ENCODE data around the gene DST. TPM values are rescaled to one million over a fixed set of nuclear protein-coding genes. Genes with fewer than 3 reads are reported as not detected.

Gene DST
- total RNA-seq, 1 experiment from 2014 or later: 91.9 TPM

GRCh38 chr6:56686429-56686828 lies 43.7 kb upstream of the DST start:
- Mint-ChIP-seq H3K4me3 (no peak overlapping the region), H3K36me3 (ENCODE audit: insufficient read depth in 1 of 3, low read depth in 3 of 3) (no peaks in the 10 kb centered on the region; a peak in 1 of 7 replicates)
- H2BK120ac ChIP-seq (ENCODE audit: low read depth, low read length, poor library complexity, severe bottlenecking): no peak overlapping the region

More at GRCh38 chr6:56686429-56686828, 43.7 kb upstream of the DST start:
- no peaks in the 10 kb centered on the region for H4K20me1 ChIP-seq (ENCODE audit: control insufficient read depth, insufficient read depth, insufficient read length)
- H3K4me2 ChIP-seq (ENCODE audit: insufficient read depth, insufficient read length, low read length): no peak overlapping the region
- no peak overlapping the region for H2BK12ac ChIP-seq (ENCODE audit: insufficient read length, low read depth, low read length)
- 0 out of 2 replicates have a peak, but pooled peaks cover 1% of the 10 kb centered on the region for H3K79me2 ChIP-seq (ENCODE audit: insufficient read depth, low read length)
- no peak overlapping the region for H3K27ac Mint-ChIP-seq
- no peaks in the 10 kb centered on the region for H3K27me3 ChIP-seq (ENCODE audit: insufficient read depth, low read length)
- H3K9ac ChIP-seq (ENCODE audit: extremely low read depth, insufficient read length, low read length): no peak overlapping the region
- H4K91ac ChIP-seq (ENCODE audit: insufficient read length, low read depth, low read length): no peak overlapping the region
- H3K79me1 ChIP-seq (ENCODE audit: insufficient read depth, low read depth, low read length, poor library complexity, severe bottlenecking): peaks cover 5% of the 10 kb centered on the region
- no peaks in the 10 kb centered on the region for H3K9me3 ChIP-seq (ENCODE audit: control insufficient read depth, low read depth, low read length)
- no peak overlapping the region for H2AFZ ChIP-seq (ENCODE audit: low read length)
- H2BK20ac ChIP-seq (ENCODE audit: low read depth, low read length, poor library complexity, severe bottlenecking): no peak overlapping the region
- H3K23ac ChIP-seq (ENCODE audit: insufficient read length, low read depth, low read length): no peak overlapping the region
- no peak overlapping the region for H3K18ac ChIP-seq (ENCODE audit: insufficient read length, low read depth, low read length)
- H3T11ph ChIP-seq (ENCODE audit: low read length): no peak overlapping the region
- no peak overlapping the region for H3K14ac ChIP-seq (ENCODE audit: insufficient read depth, low read length)
- H4K8ac ChIP-seq (replicated peaks; ENCODE audit: insufficient read length, low read depth, low read length): no peak overlapping the region
- no peak overlapping the region for H2BK5ac ChIP-seq (ENCODE audit: insufficient read length, low read length)
- H3K56ac ChIP-seq (ENCODE audit: insufficient read length, low read depth, low read length): no peak overlapping the region
- peaks cover 32% of the 10 kb centered on the region in 2 experiments for H3K4me1 Mint-ChIP-seq
- no peak overlapping the region for H4K5ac ChIP-seq (ENCODE audit: insufficient read length, low read depth, low read length)
- H3K27me3 Mint-ChIP-seq (ENCODE audit: low read depth): no peaks in the 10 kb centered on the region
- no peak overlapping the region for H2BK15ac ChIP-seq (ENCODE audit: low read depth, low read length)
- WGBS (ENCODE audit: extremely low coverage, insufficient read length, low lambda C conversion rate): no CpG with 5 or more reads among the region's 2 CpGs
- no peak for DNase-seq
- no peaks in the 10 kb centered on the region for H3K9me3 Mint-ChIP-seq
- H3K4ac ChIP-seq (ENCODE audit: low read depth, low read length): no peak overlapping the region
- no peak for TF ChIP-seq CTCF (conservative IDR thresholded peaks at IDR 0.05)
- H3K23me2 ChIP-seq (ENCODE audit: insufficient read length, low read depth, low read length, poor library complexity, severe bottlenecking): no peaks in the 10 kb centered on the region
- H2AK5ac ChIP-seq (ENCODE audit: insufficient read length, low read length): no peak overlapping the region
- no peak overlapping the region for H3K27ac ChIP-seq (ENCODE audit: insufficient read length, low read depth, low read length)
- H3K4me1 ChIP-seq (ENCODE audit: insufficient read depth, low read length): no peaks in the 10 kb centered on the region; the same call in 1 of the 2 replicates
